NOMO-1 treated with DMSO at 0.1 percent for 48 hours (cell line): ENCODE measurements around the gene ATE1.
"Not testable (repeated sequence)": the region's sequence is repeated elsewhere in the genome, so short reads cannot be mapped to it uniquely, and the experiment has no call there.

Source experiments
- DNase-seq: peaks from one replicate; lab custom pipeline; 2025; ENCODE audit not compliant: unreplicated experiment; lab: John Stamatoyannopoulos, UW

The ATE1 gene

DNA sequence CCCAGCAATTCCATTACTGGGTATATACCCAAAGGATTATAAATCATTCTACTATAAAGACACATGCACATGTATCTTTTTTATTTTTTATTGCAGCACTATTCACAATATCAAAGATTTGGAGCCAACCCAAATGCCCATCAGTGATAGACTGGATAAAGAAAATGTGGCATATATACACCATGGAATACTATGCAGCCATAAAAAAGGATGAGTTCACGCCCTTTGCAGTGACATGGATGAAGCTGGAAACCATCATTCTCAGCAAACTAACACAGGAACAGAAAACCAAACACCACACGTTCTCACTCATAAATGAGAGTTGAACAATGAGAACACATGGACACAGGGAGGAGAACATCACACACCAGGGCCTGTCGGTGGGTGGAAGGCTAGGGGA is 228.1 kb downstream of the ATE1 start:
- not testable (repeated sequence) for DNase-seq

DNA sequence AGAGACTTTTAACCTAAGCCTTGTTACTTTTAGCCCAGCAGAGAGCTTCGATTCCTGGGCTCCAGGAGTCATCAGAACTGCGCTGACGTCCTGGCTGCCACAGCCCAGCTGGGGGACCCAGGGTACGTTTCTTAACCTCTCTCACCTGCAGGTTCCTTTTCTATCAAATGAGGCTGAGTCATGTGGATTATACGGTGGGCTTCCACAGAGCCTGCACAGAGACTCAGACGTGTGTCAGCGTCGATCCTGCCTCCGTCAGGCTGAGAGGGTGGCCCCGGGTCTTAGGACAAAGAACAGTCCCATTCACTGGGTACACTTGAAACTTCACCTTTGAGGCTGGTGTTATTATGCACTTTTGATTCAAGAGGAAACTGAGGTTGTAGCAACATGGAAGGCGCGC is 228.9 kb downstream of the ATE1 start:
- no peak for DNase-seq

DNA sequence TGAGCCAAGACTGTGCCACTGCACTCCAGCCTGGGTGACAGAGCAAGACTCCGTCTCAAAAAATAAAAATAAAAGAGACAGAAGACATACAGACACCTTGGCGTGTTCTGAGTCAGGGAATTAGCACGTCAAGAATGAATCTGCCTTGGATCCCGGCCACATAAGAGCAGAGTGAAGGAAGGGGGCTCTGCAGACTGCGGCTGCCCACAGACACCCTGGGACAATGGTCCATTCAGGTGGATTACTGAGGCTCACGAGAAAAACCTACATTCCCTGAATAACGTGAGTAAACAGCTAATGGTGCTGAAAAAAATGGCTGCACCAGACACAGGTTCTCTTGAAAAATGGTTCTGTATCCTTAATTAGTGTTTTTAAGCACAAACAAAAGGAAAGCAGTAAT is 229.5 kb downstream of the ATE1 start:
- no peak for DNase-seq

DNA sequence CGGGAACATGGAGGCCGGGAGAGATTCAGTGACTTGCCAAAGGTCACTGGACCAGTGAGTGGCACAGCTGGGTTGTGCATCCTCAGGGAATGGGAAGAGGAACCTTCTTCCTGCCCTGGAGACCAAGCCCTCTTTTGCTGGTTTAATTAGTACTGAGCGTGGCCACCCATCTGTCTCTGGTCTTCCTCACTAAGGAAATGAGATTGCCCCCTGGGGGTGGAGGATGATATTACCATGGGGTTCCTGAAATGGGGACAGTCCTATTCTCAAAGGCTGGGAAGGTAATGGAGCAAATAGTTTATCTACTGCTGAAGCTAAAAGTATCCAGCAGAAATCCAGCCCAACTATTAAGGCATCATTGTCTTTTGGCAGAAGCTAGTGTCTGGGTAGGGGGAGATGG is 231.0 kb downstream of the ATE1 start:
- DNase-seq: no peak

DNA sequence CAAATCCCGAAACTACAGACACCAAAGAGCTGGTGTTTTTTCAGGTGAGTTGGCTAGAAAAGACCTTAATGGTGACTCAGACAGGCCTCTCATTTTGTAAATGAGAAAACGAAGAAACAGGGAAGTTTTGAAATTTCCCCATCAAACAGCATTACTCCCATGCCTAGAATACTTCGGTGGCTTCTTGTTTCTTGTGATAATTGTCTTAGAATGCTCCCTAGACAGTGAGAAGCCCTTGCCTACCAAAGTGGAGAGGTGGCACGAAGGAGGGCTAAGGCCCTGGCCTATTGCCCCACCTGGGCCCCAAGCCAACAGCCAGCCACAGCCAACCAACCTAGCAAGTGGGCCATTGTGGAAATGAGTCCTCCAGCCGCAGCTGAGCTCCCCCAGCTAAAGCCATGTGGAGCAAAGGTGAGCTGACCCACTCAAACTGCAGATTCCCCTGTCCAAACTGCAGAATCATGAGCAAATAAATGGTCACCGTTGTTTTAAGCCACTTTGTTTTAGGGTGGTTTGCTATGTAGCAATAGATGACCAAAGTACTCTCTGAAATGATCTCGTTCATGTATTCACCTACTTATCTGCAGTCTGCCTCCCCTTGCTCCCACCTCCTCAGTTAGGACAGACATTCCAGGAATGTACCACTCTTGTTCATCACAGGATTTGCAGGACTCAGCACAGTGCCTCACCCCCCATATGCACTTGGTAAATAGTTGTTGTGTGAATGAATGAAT is 231.9 kb downstream of the ATE1 start:
- no peak for DNase-seq

DNA sequence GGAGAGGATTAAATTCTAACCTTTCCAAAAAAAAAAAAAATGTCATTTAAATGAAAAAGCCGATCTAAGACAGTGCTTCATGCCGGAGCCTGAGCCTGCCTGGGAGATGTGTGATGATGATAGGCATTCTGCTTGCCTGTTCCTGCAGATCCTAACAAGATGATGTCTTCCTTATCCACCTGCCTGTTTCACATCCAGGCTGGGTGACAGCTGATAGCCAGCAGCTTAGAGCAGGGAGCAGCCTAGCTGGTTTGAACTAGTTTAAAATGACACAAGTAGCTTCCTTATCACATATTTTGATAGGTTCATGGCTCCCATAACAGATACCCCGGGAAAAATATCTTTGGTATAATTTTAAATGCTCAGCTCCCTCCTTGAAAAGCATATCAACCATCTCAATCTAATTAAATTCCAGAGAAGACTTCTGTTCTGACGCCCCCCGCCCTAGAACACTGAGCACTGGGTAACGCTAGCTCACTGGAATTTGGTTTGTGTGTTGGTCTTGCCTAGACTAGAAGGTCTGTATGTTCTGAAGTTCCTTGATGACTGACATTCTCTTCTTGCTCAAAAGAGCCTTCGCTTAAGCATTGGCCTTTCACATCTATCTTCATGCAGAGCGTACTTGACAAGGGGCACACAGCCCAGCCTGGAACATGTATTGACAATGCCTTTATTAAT is 232.7 kb downstream of the ATE1 start:
- DNase-seq: no peak

DNA sequence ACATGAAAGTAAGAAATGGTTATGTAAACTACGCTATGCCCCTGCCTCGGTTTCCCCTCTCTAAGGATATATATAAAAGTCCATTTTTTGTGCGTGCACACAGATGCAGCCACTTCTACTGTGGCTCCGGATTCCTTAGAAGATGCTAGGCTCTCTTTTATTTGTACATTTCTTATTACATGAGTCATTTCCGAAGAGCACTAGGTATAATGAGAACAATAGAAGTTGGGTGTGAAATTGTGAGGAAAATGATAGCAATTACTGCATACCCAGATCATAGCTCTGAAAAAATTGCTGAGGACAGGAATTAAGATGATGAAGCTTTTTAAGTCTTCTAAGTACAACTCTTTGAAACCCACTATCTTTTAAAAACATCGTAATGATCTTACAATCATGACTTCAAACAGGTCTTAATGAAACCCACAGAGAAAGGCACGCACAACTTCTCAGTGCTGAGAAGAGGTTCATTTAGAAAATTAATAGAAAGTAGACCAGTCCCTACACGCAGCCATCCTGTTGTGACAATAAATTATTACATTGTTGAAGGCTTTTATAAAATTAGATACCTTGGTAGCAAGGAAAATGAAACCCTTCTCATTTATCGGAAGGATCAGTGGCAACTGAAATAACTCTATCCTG is 233.4 kb downstream of the ATE1 start:
- DNase-seq: no peak

DNA sequence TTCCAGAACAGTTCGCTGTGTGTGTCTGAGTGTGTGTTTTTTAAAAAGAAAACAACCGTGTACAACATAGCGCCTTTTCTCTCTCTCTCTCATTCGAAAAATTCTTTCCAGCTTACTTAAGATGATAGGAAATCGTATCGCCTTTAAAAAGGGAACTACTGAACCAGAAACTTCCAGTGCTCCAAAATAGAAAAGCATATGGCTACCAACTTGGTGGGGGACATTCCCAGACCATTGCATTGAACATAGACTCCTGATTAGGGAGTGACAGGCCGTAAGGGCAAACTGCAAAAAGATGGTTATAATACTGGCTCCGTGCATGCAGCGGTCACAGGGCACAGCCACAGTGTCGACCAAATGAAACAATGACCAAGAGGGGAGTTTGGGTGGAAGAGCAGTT is 235.2 kb downstream of the ATE1 start:
- no peak for DNase-seq

DNA sequence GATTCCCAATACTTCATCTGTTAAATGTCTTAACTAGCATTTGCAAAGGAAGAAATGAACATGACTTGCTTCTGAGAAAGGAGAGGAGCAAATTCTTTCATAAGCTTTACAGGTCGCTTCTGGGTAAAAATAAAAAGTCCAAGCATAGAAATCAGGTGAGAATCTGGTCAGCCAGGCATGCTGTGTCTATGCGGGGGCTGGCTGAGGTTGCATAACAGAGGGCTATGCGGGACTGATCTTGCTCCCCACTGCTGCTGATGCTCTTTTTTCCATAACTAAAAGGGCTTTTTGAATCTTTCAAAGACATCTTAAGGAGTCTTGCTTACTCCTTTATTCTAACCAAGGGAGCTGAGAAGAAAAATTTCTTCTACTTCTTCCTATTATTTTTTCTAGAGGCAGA is 236.9 kb downstream of the ATE1 start:
- DNase-seq: no peak
